ENCODE results near the gene FOXL3.
"Not testable (repeated sequence)": the region's sequence is repeated elsewhere in the genome, so short reads cannot be mapped to it uniquely, and the experiment has no call there.

The FOXL3 gene

GRCh38 chr7:335358-336148 is 45.6 kb downstream of the FOXL3 start:
- no peak for DNase-seq (ENCODE audit: low read depth in 2 of 2, low spot score in 1 of 2)

- DNase-seq (ENCODE audit: low read depth in 2 of 2, low spot score in 1 of 2) = not testable (repeated sequence)
Measured at GRCh38 chr7:336149-336533, 46.2 kb downstream of the FOXL3 start.

GRCh38 chr7:336810-337566 is 47.0 kb downstream of the FOXL3 start:
- no peak for DNase-seq (ENCODE audit: low read depth in 2 of 2, low spot score in 1 of 2)

- no peak for DNase-seq (ENCODE audit: low read depth in 2 of 2, low spot score in 1 of 2)
Measured at GRCh38 chr7:337567-337951, 47.6 kb downstream of the FOXL3 start.

- DNase-seq (ENCODE audit: low read depth in 2 of 2, low spot score in 1 of 2) = no peak
Measured at GRCh38 chr7:338295-339061, 48.5 kb downstream of the FOXL3 start.

GRCh38 chr7:339062-339342 is 49.0 kb downstream of the FOXL3 start:
- no peak for DNase-seq (ENCODE audit: low read depth in 2 of 2, low spot score in 1 of 2)

- no peak for DNase-seq (ENCODE audit: low read depth in 2 of 2, low spot score in 1 of 2)
Measured at GRCh38 chr7:339696-340095, 49.7 kb downstream of the FOXL3 start.

GRCh38 chr7:340200-340937 is 50.4 kb downstream of the FOXL3 start:
- no peak for DNase-seq (ENCODE audit: low read depth in 2 of 2, low spot score in 1 of 2)

All from stimulated activated CD8-positive, alpha-beta memory T cell treated with anti-CD3 and anti-CD28 coated beads, Interleukin-4, amount 100 ng/mL, for 4 hours (primary cell).